Occipital lobe (tissue), 2 donors: ENCODE measurements around the gene PLXDC2. TPM values are rescaled to one million over a fixed set of nuclear protein-coding genes. Genes with fewer than 3 reads are reported as not detected.

Experiments
- DNase-seq: peaks from one replicate; lab custom pipeline; 2025; lab: John Stamatoyannopoulos, UW
- total RNA-seq: library from RNA; depleted of rRNA; stranded (reverse); fragments of >200 nt; gene quantifications from one replicate; pipeline ENCODE4 v1.2.3, GENCODE V29; 2014

The PLXDC2 gene
- total RNA-seq, 1 donor from 2014 or later = 12.5 TPM

GRCh38 chr10:19935176-19935575 is 118.9 kb downstream of the PLXDC2 start:
- no peak for DNase-seq

GRCh38 chr10:19936289-19936688 is 120.1 kb downstream of the PLXDC2 start:
- no peak for DNase-seq

DNA sequence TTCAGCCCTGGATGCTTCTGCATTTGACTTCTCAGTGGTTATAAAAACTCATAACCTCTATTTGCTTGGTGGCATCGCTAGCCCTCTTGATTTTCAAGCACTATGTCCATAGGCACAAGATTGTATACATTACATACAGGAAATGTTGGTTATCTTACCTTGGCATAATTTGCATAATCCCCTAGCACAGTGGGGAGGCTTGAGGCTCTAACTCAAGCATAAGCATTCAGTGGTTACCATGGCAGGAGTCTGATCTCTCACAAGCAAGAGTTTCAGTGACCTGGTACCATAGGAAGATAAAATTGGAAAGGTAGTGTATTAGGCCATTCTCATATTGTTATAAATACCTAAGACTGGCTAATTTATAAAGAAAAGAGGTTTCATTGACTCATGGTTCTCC is 121.8 kb downstream of the PLXDC2 start:
- no peak for DNase-seq

- no peak for DNase-seq
Observed at GRCh38 chr10:19941206-19941880, 125.1 kb downstream of the PLXDC2 start.

- no peak for DNase-seq
Observed at GRCh38 chr10:19944911-19945663, 128.9 kb downstream of the PLXDC2 start.

- DNase-seq = no peak
Observed at GRCh38 chr10:19946245-19946644, 130.0 kb downstream of the PLXDC2 start.

DNA sequence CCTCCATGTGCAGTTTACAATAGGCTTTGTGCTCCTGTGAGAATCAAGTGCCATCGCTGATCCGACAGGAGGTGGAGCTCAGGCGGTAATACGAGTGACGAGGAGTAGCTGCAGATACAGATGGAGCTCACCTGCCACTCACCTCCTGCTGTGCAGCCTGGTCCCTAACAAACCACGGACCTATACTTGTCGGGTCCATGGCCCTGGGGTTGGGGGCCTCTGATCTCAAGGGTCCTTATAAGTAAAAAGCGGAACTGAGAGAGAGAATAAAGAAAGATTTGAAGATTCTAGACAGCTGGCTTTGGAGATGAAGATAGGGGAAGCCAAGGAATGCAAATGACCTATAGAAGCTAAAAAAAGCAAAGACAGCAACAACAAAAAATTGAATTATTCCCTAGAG is 130.6 kb downstream of the PLXDC2 start:
- no peak for DNase-seq

GRCh38 chr10:19947215-19947614 is 131.0 kb downstream of the PLXDC2 start:
- DNase-seq = no peak

DNA sequence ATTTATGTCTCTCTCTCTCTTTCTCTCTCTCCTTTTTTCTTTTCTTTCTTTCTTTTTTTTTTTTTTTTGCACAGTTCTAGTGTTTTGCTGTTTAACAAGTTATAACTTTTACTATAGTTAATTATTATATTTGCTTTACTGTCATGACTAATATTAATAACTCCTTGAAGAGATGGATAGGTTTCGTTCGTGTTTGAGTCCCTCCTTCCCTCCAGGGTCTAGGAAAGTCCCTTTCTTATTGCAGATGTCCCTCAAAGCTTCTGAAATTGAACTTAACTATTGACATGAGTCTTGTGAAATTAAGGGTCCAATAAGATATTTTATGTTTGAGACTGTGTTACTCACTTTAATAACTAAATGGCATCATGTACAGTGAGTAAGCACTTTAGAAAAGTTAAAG is 131.4 kb downstream of the PLXDC2 start:
- DNase-seq = no peak

DNA sequence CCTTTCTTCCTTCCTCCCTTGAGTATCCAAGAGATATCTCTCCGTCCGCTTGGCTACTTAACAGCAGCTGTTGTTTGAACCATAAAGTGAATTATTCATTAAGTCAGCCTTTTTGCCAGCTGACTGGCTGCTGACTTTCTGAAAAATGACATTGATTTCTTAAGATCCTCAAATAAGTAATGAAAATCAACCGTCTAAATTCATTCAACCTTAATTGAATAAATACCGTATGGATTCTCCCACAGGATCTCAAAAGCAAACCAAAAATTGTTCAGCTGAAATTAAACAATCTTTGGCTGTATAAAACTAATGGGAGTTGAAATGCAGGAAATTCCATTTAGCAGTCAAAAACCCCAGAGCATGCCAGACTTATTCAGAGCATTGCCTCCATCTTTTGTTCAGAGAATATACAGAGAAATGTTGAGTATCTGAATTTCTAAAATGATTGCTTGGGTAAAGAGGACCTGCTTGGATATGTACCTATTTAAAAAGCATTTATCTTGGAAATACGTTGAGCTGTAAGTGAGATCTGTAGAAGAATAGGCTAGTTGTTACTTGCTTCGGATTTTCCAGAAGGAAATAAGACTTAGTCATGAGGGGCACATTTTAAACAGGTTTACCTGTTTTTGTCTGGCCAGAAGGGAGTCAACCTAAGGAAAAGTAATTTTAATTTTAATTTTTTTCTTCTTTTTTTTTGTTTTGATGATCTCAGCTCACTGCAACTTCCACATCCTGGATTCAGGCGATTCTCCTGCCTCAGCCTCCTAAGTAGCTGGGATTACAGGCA is 136.2 kb downstream of the PLXDC2 start:
- DNase-seq = no peak

DNA sequence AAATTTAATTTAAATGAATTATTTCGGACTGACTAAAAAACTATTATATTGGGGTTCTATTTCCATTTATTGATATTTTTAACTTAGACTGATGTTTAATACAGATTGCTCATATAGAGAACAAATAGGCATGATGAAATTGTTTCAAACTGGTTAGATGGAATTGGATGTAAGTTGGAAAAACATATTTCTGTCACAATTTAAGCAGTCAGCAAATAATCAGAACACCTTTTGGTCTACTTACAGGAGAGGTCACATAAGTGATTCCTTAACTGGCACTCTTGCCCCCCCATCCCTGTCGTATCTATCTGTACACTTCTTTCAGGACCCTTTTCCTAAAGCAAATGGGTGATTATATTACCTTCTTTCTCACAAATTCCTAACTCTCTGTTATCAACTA is 138.4 kb downstream of the PLXDC2 start:
- DNase-seq = no peak

DNA sequence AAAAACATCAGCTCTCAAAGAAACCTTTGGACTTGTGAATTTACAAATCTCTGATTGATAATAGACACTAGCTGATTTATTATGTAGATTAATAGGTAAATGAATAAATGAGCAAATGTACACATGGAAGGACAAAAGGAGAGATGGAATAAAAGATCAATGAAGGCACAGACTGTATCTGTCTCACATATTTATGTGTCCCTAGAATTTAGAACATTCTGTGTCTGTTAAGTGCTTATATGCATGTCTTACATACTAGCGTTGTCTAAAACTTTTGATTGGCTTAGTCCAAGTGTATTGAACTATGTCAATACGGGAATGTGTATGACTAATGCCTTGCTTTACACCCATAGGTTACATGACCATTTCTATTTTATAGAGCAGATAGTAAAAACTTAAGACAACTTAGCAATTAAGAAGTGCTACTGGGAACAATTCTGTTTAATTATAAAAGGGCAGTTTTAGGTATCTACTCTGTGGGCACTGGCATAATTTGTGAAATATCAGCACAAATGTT is 140.3 kb downstream of the PLXDC2 start:
- DNase-seq = no peak

GRCh38 chr10:19958787-19959186 is 142.6 kb downstream of the PLXDC2 start:
- no peak for DNase-seq

GRCh38 chr10:19961076-19962053 is 145.1 kb downstream of the PLXDC2 start:
- DNase-seq = no peak

DNA sequence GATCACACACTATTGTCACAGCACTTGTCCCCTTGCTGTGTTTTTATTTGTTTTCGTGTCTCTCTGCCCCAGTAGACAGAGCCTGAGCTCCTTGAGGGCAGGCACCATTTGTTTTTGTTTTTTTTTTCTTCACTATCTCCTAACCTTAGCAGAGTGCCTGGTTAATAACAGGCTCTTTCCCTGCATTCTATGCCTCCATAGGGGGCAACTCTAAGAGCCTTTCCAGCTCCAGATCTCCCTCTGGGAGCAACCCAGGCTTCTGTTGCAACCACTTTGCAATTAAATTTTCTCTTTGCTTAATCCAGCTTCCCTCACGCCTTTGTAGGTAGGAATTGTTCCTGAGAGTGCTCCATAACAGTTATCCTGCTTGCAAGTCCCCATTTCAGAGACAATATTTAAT is 148.4 kb downstream of the PLXDC2 start:
- DNase-seq = no peak

- no peak for DNase-seq
Observed at GRCh38 chr10:19966751-19967150, 150.5 kb downstream of the PLXDC2 start.

DNA sequence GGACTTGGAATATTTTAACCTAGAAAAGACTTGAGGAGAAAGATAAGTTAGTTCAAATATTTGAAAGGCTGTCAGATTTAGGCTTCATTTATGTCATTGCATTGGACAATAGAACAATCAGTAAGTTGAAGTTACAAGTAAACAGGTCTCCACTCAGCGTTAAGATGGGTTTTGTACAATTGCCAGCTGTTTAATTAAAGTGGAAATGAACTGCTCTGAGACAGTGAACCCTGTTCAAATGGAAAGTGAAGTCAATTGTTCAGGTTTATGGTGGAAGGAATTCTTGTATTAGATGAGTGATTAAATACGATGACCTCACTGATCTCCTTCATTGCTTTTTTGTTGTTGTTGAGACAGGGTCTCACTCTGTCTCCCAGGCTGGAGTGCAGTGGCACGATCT is 151.7 kb downstream of the PLXDC2 start:
- DNase-seq = no peak

DNA sequence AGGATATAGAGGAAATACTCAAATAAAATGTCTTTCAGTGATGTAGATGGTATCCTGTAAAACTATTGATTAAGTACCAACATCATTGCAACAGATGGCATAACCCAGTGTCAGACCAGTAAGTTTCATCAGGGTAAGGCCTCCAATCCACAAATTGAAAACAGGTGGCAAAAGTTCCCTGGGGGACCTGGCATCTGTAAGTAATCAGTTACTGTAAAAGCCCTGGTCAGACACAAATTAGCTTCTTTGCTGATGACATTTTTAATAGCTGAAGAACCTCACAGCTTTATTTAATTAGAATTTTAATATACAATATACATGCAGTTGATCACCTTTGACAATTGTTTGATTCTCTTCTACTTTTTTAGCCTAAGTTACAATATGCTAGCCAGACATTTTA is 152.5 kb downstream of the PLXDC2 start:
- no peak for DNase-seq

DNA sequence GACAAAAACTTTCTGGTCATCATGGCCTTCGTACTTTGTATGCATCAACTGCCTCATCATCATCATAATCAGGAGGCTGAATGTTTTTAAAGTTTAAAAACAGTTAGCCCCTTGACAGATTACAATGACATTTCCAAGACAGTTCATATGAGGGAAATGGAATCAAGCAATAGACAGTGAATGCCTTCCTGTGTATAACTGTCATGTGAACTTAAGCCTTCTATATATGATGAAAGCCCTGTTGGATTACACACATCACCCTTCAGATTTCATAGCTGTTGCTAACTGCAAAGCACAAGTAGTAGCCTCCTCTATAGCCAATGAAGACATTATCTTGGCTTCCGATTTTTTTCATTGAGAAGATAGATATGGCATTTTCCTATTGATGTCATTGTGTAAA is 154.0 kb downstream of the PLXDC2 start:
- no peak for DNase-seq

GRCh38 chr10:19970717-19971116 is 154.5 kb downstream of the PLXDC2 start:
- DNase-seq = no peak
